Stimulated activated CD8-positive, alpha-beta memory T cell treated with anti-CD3 and anti-CD28 coated beads, Interleukin-12 subunit alpha, Interleukin-12 subunit beta, amount 100 ng/mL, for 1 hour (primary cell): ENCODE measurements around the gene DGKB.

ENCODE experiments used
- DNase-seq: peaks from one replicate; pipeline ENCODE4 v3.0.0-alpha.2; 2020; ENCODE audit warnings: low read depth

Gene DGKB

GRCh38 chr7:14381936-14382335 is 520.6 kb downstream of the DGKB start:
- no peak for DNase-seq

GRCh38 chr7:14381306-14381705 is 521.2 kb downstream of the DGKB start:
- DNase-seq: no peak

- no peak for DNase-seq
Observed at GRCh38 chr7:14380881-14381280, 521.7 kb downstream of the DGKB start.

- DNase-seq: no peak
Observed at GRCh38 chr7:14377646-14378266, 524.8 kb downstream of the DGKB start.

GRCh38 chr7:14376711-14377110 is 525.8 kb downstream of the DGKB start:
- DNase-seq: no peak

- no peak for DNase-seq
Observed at GRCh38 chr7:14375998-14376397, 526.6 kb downstream of the DGKB start.

GRCh38 chr7:14374336-14374735 is 528.2 kb downstream of the DGKB start:
- no peak for DNase-seq

- DNase-seq: no peak
Observed at GRCh38 chr7:14368285-14368684, 534.3 kb downstream of the DGKB start.

- no peak for DNase-seq
Observed at GRCh38 chr7:14351167-14351566, 551.4 kb downstream of the DGKB start.

- DNase-seq: no peak
Observed at GRCh38 chr7:14341200-14341775, 561.3 kb downstream of the DGKB start.

GRCh38 chr7:14340393-14341074 is 562.0 kb downstream of the DGKB start:
- DNase-seq: no peak

GRCh38 chr7:14339861-14340260 is 562.7 kb downstream of the DGKB start:
- no peak for DNase-seq

GRCh38 chr7:14336256-14336655 is 566.3 kb downstream of the DGKB start:
- no peak for DNase-seq

GRCh38 chr7:14332155-14332554 is 570.4 kb downstream of the DGKB start:
- DNase-seq: no peak

GRCh38 chr7:14324767-14325166 is 577.8 kb downstream of the DGKB start:
- DNase-seq: no peak

GRCh38 chr7:14322724-14323123 is 579.8 kb downstream of the DGKB start:
- DNase-seq: no peak

- DNase-seq: no peak
Observed at GRCh38 chr7:14321947-14322346, 580.6 kb downstream of the DGKB start.

GRCh38 chr7:14309432-14309831 is 593.1 kb downstream of the DGKB start:
- DNase-seq: no peak

GRCh38 chr7:14305233-14305866 is 597.2 kb downstream of the DGKB start:
- DNase-seq: no peak

GRCh38 chr7:14303536-14303935 is 599.0 kb downstream of the DGKB start:
- DNase-seq: no peak

GRCh38 chr7:14294637-14295036 is 607.9 kb downstream of the DGKB start:
- DNase-seq: no peak

GRCh38 chr7:14293434-14293833 is 609.1 kb downstream of the DGKB start:
- no peak for DNase-seq

- no peak for DNase-seq
Observed at GRCh38 chr7:14292737-14293136, 609.8 kb downstream of the DGKB start.
